Endothelial cell of umbilical vein (primary cell): ENCODE results near the gene ASXL1. TPM values are rescaled to one million over a fixed set of nuclear protein-coding genes. Genes with fewer than 3 reads are reported as not detected.

ENCODE experiments used
- BruUV-seq: library from RNA; stranded (reverse); fragments of 400-500 nt; replicated peaks from 2 replicates; lab custom pipeline; 2021; lab: Mats Ljungman, UMichigan
- CTCF ChIA-PET: fragments of 300-600, 350-600 bp; sonication (Branson Sonifier 250); formaldehyde crosslinking; loops from one replicate; lab custom pipeline; 2021; ENCODE audit warnings: antibody characterized with exemption, inconsistent platforms; lab: Charles Lee
- POLR2A ChIA-PET: fragments of 300-600, 350-600 bp; sonication (Branson Sonifier 250); formaldehyde crosslinking; loops from one replicate; lab custom pipeline; 2021; ENCODE audit warnings: antibody characterized with exemption, inconsistent platforms; lab: Charles Lee
- DNase-seq: peaks from one replicate; pipeline ENCODE4 v3.0.0-alpha.2; 2011; ENCODE audit warnings: low read depth, low spot score
- FAIRE-seq: peaks from 2 replicates; lab custom pipeline; 2011; peaks lifted over from hg19 to GRCh38; lab: Jason Lieb, UNC
- H2AFZ ChIP-seq: 2 replicates; pipeline ENCODE4 v1.6.0; 2012; ENCODE audit warnings: low read depth, low read length, control low read depth, inconsistent platforms
- H3K27ac ChIP-seq: 2 replicates; pipeline ENCODE4 v1.5.1; 2011; ENCODE audit warnings: low read depth, mild to moderate bottlenecking, control low read depth, low read length, moderate library complexity; ENCODE audit not compliant: insufficient read depth
- H3K27me3 ChIP-seq, 2 experiments: 2 replicates each; pipeline versions ENCODE4 v1.6.0 to v1.6.1; 2011; ENCODE audit warnings: low read length in 2 of 2, mixed read lengths in 1 of 2; ENCODE audit not compliant: control insufficient read depth in 2 of 2, insufficient read depth in 2 of 2
- H3K36me3 ChIP-seq, 2 experiments: 2 replicates in 1 of 2; 3 replicates in 1 of 2; pipeline ENCODE4 v1.5.1; 2011; ENCODE audit warnings: low read length in 2 of 2, mild to moderate bottlenecking in 1 of 2, moderate library complexity in 1 of 2; ENCODE audit not compliant: control insufficient read depth in 2 of 2, insufficient read depth in 2 of 2; ENCODE audit errors: extremely low read depth in 1 of 2
- H3K4me1 ChIP-seq: 3 replicates; pipeline ENCODE4 v1.5.1; 2011; ENCODE audit warnings: mild to moderate bottlenecking, low read length; ENCODE audit not compliant: control insufficient read depth, insufficient read depth; ENCODE audit errors: extremely low read depth
- H3K4me2 ChIP-seq: 2 replicates; pipeline ENCODE4 v1.6.1; 2011; ENCODE audit warnings: low read length, control low read depth, mixed read lengths; ENCODE audit not compliant: insufficient read depth
- H3K4me3 ChIP-seq, 3 experiments: fragments of 200-600 bp in 1 of 3; sonication (generic), shearing (Covaris generic) in 1 of 3; replicated peaks in 1 of 3; 2 replicates each; pipeline ENCODE4 v1.5.1; 2011 to 2016; ENCODE audit warnings: control low read depth in 3 of 3, low read length in 3 of 3, mild to moderate bottlenecking in 2 of 3, inconsistent platforms in 1 of 3, low read depth in 1 of 3, moderate library complexity in 1 of 3; ENCODE audit not compliant: insufficient read depth in 1 of 3
- H3K79me2 ChIP-seq: 2 replicates; pipeline ENCODE4 v1.6.0; 2012; ENCODE audit warnings: low read length, inconsistent platforms; ENCODE audit not compliant: control insufficient read depth, insufficient read depth
- H3K9ac ChIP-seq: replicated peaks from 2 replicates; pipeline ENCODE3; 2011; ENCODE audit warnings: low read length, control low read depth; ENCODE audit not compliant: insufficient read depth; ENCODE audit errors: extremely low read depth
- H3K9me1 ChIP-seq: replicated peaks from 3 replicates; pipeline ENCODE4 v1.6.0; 2011; ENCODE audit warnings: mild to moderate bottlenecking, low read length; ENCODE audit not compliant: control insufficient read depth, insufficient read depth; ENCODE audit errors: extremely low read depth
- H3K9me3 ChIP-seq: replicated peaks from 2 replicates; pipeline ENCODE4 v1.5.1; 2012; ENCODE audit warnings: low read length, inconsistent platforms; ENCODE audit not compliant: control insufficient read depth, insufficient read depth
- H4K20me1 ChIP-seq: replicated peaks from 2 replicates; pipeline ENCODE3; 2011; ENCODE audit warnings: mild to moderate bottlenecking, low read length; ENCODE audit not compliant: control insufficient read depth, insufficient read depth; ENCODE audit errors: extremely low read depth
- EZH2 ChIP-seq: IDR thresholded peaks from 2 replicates; pipeline ENCODE4 v1.6.1; 2012; ENCODE audit warnings: borderline replicate concordance, low read depth, mild to moderate bottlenecking, moderate library complexity, low read length, inconsistent platforms; ENCODE audit not compliant: severe bottlenecking
- FOS ChIP-seq: IDR thresholded peaks from 2 replicates; pipeline ENCODE4 v1.6.1; 2011; ENCODE audit warnings: mild to moderate bottlenecking, low read length, moderate library complexity, borderline replicate concordance; ENCODE audit not compliant: insufficient read depth
- GATA2 ChIP-seq: IDR thresholded peaks from 2 replicates; pipeline ENCODE4 v1.7.0; 2011; ENCODE audit warnings: low read depth, mild to moderate bottlenecking, moderate library complexity, mixed read lengths, low read length; ENCODE audit not compliant: insufficient read length, insufficient read depth
- JUN ChIP-seq: IDR thresholded peaks from 2 replicates; pipeline ENCODE4 v1.6.1; 2011; ENCODE audit warnings: borderline replicate concordance, low read depth; ENCODE audit not compliant: insufficient read length, insufficient read depth
- MYC ChIP-seq: IDR thresholded peaks from one replicate; pipeline ENCODE4 v1.6.1; 2011; ENCODE audit warnings: mild to moderate bottlenecking, low read depth, low read length
- POLR2A ChIP-seq: IDR thresholded peaks from 2 replicates; pipeline ENCODE4 v1.6.1; 2012; ENCODE audit warnings: low read depth, mild to moderate bottlenecking, control low read depth, low read length
- POLR2AphosphoS5 ChIP-seq: IDR thresholded peaks from 2 replicates; pipeline ENCODE4 v1.6.1; 2012; ENCODE audit warnings: low read depth, mild to moderate bottlenecking, control low read depth, low read length, moderate library complexity; ENCODE audit not compliant: insufficient read depth
- dilution Hi-C: fragments of 300-500 bp; cut with MboI; formaldehyde crosslinking; loops from one replicate; pipeline ENCODE4 v1.15.0; 2019; ENCODE audit warnings: low sequenced_read_pairs; ENCODE audit not compliant: extremely low pct_ligation_motif_present
- intact Hi-C: fragments of 100-400 bp; cut with micrococcal nuclease; formaldehyde crosslinking; loops from one replicate; pipeline ENCODE4 v1.10.0; 2022
- polyA plus RNA-seq, 4 experiments: library from polyadenylated mRNA; depleted of rRNA in 3 of 4; stranded (reverse) in 3 of 4; unstranded in 1 of 4; fragments of >200 nt; gene quantifications; 2 replicates each; pipeline versions ENCODE4 v1.2.1 to v1.2.3, GENCODE V29; 2011 to 2012; ENCODE audit warnings: missing spikeins in 1 of 4
- total RNA-seq: library from RNA; stranded (reverse); gene quantifications from 2 replicates; pipeline ENCODE4 v1.2.3, GENCODE V29; 2021
- TF ChIP-seq, protein P1 (sequence below), 2 donors: IDR thresholded peaks; 1 replicate in 1 of 2; 2 replicates in 1 of 2; pipeline ENCODE4 v1.5.1; 2011; ENCODE audit warnings: low read length in 2 of 2, mild to moderate bottlenecking in 2 of 2, moderate library complexity in 2 of 2, control low read depth in 1 of 2, inconsistent platforms in 1 of 2, low read depth in 1 of 2; ENCODE audit not compliant: insufficient read depth in 1 of 2; ENCODE audit errors: extremely low read depth in 1 of 2
- TF ChIP-seq, protein P2 (sequence below): IDR thresholded peaks from 2 replicates; pipeline ENCODE4 v1.6.1; 2011; ENCODE audit not compliant: insufficient read depth, insufficient read length

Gene ASXL1
- total and polyA plus RNA-seq, 2 donors (not counting 3 experiments of a cell fraction or from before 2014, with no cell fraction given) = 45.4 to 101 TPM

DNA sequence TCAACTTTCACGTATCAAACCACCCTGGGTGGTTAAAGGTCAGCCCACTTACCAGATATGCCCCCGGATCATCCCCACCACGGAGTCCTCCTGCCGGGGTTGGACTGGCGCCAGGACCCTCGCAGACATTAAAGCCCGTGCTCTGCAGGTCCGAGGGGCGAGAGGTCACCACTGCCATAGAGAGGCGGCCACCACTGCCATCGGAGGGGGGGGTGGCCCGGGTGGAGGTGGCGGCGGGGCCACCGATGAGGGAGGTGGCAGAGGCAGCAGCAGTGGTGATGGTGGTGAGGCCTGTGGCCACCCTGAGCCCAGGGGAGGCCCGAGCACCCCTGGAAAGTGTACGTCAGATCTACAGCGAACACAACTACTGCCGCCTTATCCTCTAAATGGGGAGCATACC lies 76.3 kb downstream of the ASXL1 start:
- H3K9me1 ChIP-seq = no peaks in the 10 kb centered on the region
- TF ChIP-seq GATA2 (no peak), MYC (no peak), POLR2AphosphoS5 (no peak), POLR2A (no peak), EZH2 (no peak), FOS (no peak), JUN (no peak)
- TF ChIP-seq, protein P1, sequence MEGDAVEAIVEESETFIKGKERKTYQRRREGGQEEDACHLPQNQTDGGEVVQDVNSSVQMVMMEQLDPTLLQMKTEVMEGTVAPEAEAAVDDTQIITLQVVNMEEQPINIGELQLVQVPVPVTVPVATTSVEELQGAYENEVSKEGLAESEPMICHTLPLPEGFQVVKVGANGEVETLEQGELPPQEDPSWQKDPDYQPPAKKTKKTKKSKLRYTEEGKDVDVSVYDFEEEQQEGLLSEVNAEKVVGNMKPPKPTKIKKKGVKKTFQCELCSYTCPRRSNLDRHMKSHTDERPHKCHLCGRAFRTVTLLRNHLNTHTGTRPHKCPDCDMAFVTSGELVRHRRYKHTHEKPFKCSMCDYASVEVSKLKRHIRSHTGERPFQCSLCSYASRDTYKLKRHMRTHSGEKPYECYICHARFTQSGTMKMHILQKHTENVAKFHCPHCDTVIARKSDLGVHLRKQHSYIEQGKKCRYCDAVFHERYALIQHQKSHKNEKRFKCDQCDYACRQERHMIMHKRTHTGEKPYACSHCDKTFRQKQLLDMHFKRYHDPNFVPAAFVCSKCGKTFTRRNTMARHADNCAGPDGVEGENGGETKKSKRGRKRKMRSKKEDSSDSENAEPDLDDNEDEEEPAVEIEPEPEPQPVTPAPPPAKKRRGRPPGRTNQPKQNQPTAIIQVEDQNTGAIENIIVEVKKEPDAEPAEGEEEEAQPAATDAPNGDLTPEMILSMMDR (IDR thresholded peaks at IDR 0.05; ENCODE audit: extremely low read depth in 1 of 2, insufficient read depth in 1 of 2, low read depth in 1 of 2, low read length in 2 of 2) = no peak
- TF ChIP-seq, protein P2, sequence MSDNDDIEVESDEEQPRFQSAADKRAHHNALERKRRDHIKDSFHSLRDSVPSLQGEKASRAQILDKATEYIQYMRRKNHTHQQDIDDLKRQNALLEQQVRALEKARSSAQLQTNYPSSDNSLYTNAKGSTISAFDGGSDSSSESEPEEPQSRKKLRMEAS = no peak
- H3K27ac ChIP-seq = peak overlapping the region; percentile 75
- H3K9ac ChIP-seq = no peak overlapping the region
- H2AFZ ChIP-seq = no peak overlapping the region
- dilution Hi-C loops (no loop called here), intact Hi-C loops (loop anchor here (5.0 kb wide), 1 partner anchor 227 kb away; the partner anchor contains the start of genes PLAGL2 and POFUT1)
- H3K27me3 ChIP-seq = no peaks in the 10 kb centered on the region
- no peak for FAIRE-seq
- H3K79me2 ChIP-seq = peaks cover 13% of the 10 kb centered on the region
- no peak for DNase-seq
- BruUV-seq = no TSS peak
- H3K4me3 ChIP-seq = no peak overlapping the region
- POLR2A ChIA-PET = no interaction called here
- H3K4me1 ChIP-seq = peaks cover 32% of the 10 kb centered on the region
- H4K20me1 ChIP-seq = no peaks in the 10 kb centered on the region
- peaks cover 41 to 53% of the 10 kb centered on the region in 2 experiments for H3K36me3 ChIP-seq
- H3K9me3 ChIP-seq = no peaks in the 10 kb centered on the region
- no peak overlapping the region for H3K4me2 ChIP-seq
- CTCF ChIA-PET = no interaction called here
